ENCODE measurements around the gene ME3. TPM values are rescaled to one million over a fixed set of nuclear protein-coding genes. Genes with fewer than 3 reads are reported as not detected.

Gene ME3
- total RNA-seq, 2 donors from 2014 or later: 2.1 to 2.5 TPM

GRCh38 chr11:86578727-86579405 is 93.5 kb downstream of the ME3 start:
- no peak for ATAC-seq (replicated peaks in 1 of 2)

GRCh38 chr11:86577644-86578636 is 94.5 kb downstream of the ME3 start:
- no peak for ATAC-seq (replicated peaks in 1 of 2)

More at GRCh38 chr11:86578727-86579405, 93.5 kb downstream of the ME3 start:
- Mint-ChIP-seq H3K9me3 (no peaks in the 10 kb centered on the region), H3K36me3 (ENCODE audit: insufficient read depth in 2 of 2) (no peaks in the 10 kb centered on the region), H3K27ac (no peak overlapping the region), H3K27me3 (ENCODE audit: low read depth) (peaks cover 11% of the 10 kb centered on the region), H3K4me1 (ENCODE audit: low read depth) (no peaks in the 10 kb centered on the region), H3K4me3 (no peak overlapping the region)
- DNase-seq: no peak

GRCh38 chr11:86576946-86577624 is 95.3 kb downstream of the ME3 start:
- Mint-ChIP-seq H3K36me3 (ENCODE audit: insufficient read depth in 2 of 2) (no peaks in the 10 kb centered on the region), H3K27ac (no peak overlapping the region), H3K9me3 (no peaks in the 10 kb centered on the region), H3K4me3 (no peak overlapping the region), H3K4me1 (ENCODE audit: low read depth) (no peaks in the 10 kb centered on the region), H3K27me3 (ENCODE audit: low read depth) (peaks cover 11% of the 10 kb centered on the region)
- DNase-seq: no peak
- ATAC-seq (replicated peaks in 1 of 2): no peak

More at GRCh38 chr11:86577644-86578636, 94.5 kb downstream of the ME3 start:
- Mint-ChIP-seq H3K27me3 (ENCODE audit: low read depth) (peaks cover 11% of the 10 kb centered on the region), H3K9me3 (no peaks in the 10 kb centered on the region), H3K27ac (no peak overlapping the region), H3K4me1 (ENCODE audit: low read depth) (no peaks in the 10 kb centered on the region), H3K36me3 (ENCODE audit: insufficient read depth in 2 of 2) (no peaks in the 10 kb centered on the region), H3K4me3 (no peak overlapping the region)
- no peak for DNase-seq

GRCh38 chr11:86575927-86576326 is 96.5 kb downstream of the ME3 start:
- DNase-seq: no peak
- H3K4me3 Mint-ChIP-seq: no peak overlapping the region
- H3K27ac Mint-ChIP-seq: no peak overlapping the region
- H3K27me3 Mint-ChIP-seq (ENCODE audit: low read depth): peaks cover 9% of the 10 kb centered on the region
- no peaks in the 10 kb centered on the region for H3K36me3 Mint-ChIP-seq (ENCODE audit: insufficient read depth in 2 of 2)
- H3K4me1 Mint-ChIP-seq (ENCODE audit: low read depth): no peaks in the 10 kb centered on the region
- no peaks in the 10 kb centered on the region for H3K9me3 Mint-ChIP-seq
- no peak for ATAC-seq (replicated peaks in 1 of 2)

- Mint-ChIP-seq H3K4me1 (ENCODE audit: low read depth) (no peaks in the 10 kb centered on the region), H3K27ac (no peak overlapping the region), H3K36me3 (ENCODE audit: insufficient read depth in 2 of 2) (no peaks in the 10 kb centered on the region), H3K27me3 (ENCODE audit: low read depth) (peaks cover 9% of the 10 kb centered on the region), H3K4me3 (no peak overlapping the region), H3K9me3 (no peaks in the 10 kb centered on the region)
- DNase-seq (no peak), ATAC-seq (replicated peaks in 1 of 2) (no peak)
Measured at GRCh38 chr11:86575208-86575855, 97.1 kb downstream of the ME3 start.

GRCh38 chr11:86574493-86575207 is 97.8 kb downstream of the ME3 start:
- H3K27ac Mint-ChIP-seq: no peak overlapping the region

GRCh38 chr11:86571273-86571948 is 101.0 kb downstream of the ME3 start:
- H3K27me3 Mint-ChIP-seq (ENCODE audit: low read depth): peaks cover 9% of the 10 kb centered on the region
- ATAC-seq (replicated peaks in 1 of 2) (no peak), DNase-seq (no peak)
- H3K27ac Mint-ChIP-seq: no peak overlapping the region
- H3K36me3 Mint-ChIP-seq (ENCODE audit: insufficient read depth in 2 of 2): no peaks in the 10 kb centered on the region
- H3K4me3 Mint-ChIP-seq: no peak overlapping the region
- H3K9me3 Mint-ChIP-seq: no peaks in the 10 kb centered on the region
- no peaks in the 10 kb centered on the region for H3K4me1 Mint-ChIP-seq (ENCODE audit: low read depth)

More at GRCh38 chr11:86574493-86575207, 97.8 kb downstream of the ME3 start:
- Mint-ChIP-seq H3K9me3 (no peaks in the 10 kb centered on the region), H3K4me3 (no peak overlapping the region), H3K27me3 (ENCODE audit: low read depth) (peaks cover 9% of the 10 kb centered on the region), H3K4me1 (ENCODE audit: low read depth) (no peaks in the 10 kb centered on the region), H3K36me3 (ENCODE audit: insufficient read depth in 2 of 2) (no peaks in the 10 kb centered on the region)
- ATAC-seq (replicated peaks in 1 of 2) (no peak), DNase-seq (no peak)

GRCh38 chr11:86570451-86570850 is 102.0 kb downstream of the ME3 start:
- Mint-ChIP-seq H3K36me3 (ENCODE audit: insufficient read depth in 2 of 2) (no peaks in the 10 kb centered on the region), H3K4me1 (ENCODE audit: low read depth) (no peaks in the 10 kb centered on the region), H3K27me3 (ENCODE audit: low read depth) (peaks cover 9% of the 10 kb centered on the region), H3K9me3 (no peaks in the 10 kb centered on the region), H3K27ac (no peak overlapping the region), H3K4me3 (no peak overlapping the region)
- DNase-seq: no peak
- ATAC-seq (replicated peaks in 1 of 2): no peak

GRCh38 chr11:86570020-86570419 is 102.4 kb downstream of the ME3 start:
- Mint-ChIP-seq H3K36me3 (ENCODE audit: insufficient read depth in 2 of 2) (no peaks in the 10 kb centered on the region), H3K27ac (no peak overlapping the region), H3K4me1 (ENCODE audit: low read depth) (no peaks in the 10 kb centered on the region), H3K9me3 (no peaks in the 10 kb centered on the region), H3K4me3 (no peak overlapping the region), H3K27me3 (ENCODE audit: low read depth) (peaks cover 9% of the 10 kb centered on the region)
- no peak for ATAC-seq (replicated peaks in 1 of 2)
- DNase-seq: no peak

- no peak overlapping the region for H3K27ac Mint-ChIP-seq
- no peak overlapping the region for H3K4me3 Mint-ChIP-seq
- DNase-seq: no peak
- H3K4me1 Mint-ChIP-seq (ENCODE audit: low read depth): no peaks in the 10 kb centered on the region
- H3K36me3 Mint-ChIP-seq (ENCODE audit: insufficient read depth in 2 of 2): no peaks in the 10 kb centered on the region
- H3K9me3 Mint-ChIP-seq: no peaks in the 10 kb centered on the region
- peaks cover 4% of the 10 kb centered on the region for H3K27me3 Mint-ChIP-seq (ENCODE audit: low read depth)
- no peak for ATAC-seq (replicated peaks in 1 of 2)
Measured at GRCh38 chr11:86569109-86569508, 103.3 kb downstream of the ME3 start.

GRCh38 chr11:86565801-86566312 is 106.6 kb downstream of the ME3 start:
- H3K36me3 Mint-ChIP-seq (ENCODE audit: insufficient read depth in 2 of 2): no peaks in the 10 kb centered on the region
- H3K27me3 Mint-ChIP-seq (ENCODE audit: low read depth): peaks cover 7% of the 10 kb centered on the region
- no peak overlapping the region for H3K27ac Mint-ChIP-seq
- H3K9me3 Mint-ChIP-seq: peaks cover 0 to 6% of the 10 kb centered on the region in 2 donors
- no peaks in the 10 kb centered on the region for H3K4me1 Mint-ChIP-seq (ENCODE audit: low read depth)
- H3K4me3 Mint-ChIP-seq: no peak overlapping the region
- ATAC-seq (replicated peaks in 1 of 2) (no peak), DNase-seq (no peak)
